Thyroid gland (tissue), 4 donors: Measurements from ENCODE around the gene TRABD2B.

Source experiments
- CTCF ChIP-seq, 6 experiments: fragments of 200-600 bp in 3 of 6; fragments of 450-650 bp in 3 of 6; sonication (generic) in 3 of 6; IDR thresholded peaks; one replicate each; pipeline ENCODE4 v1.5.1; 2016 to 2019; ENCODE audit warnings: antibody characterized with exemption in 6 of 6, mild to moderate bottlenecking in 2 of 6, inconsistent platforms in 1 of 6, moderate library complexity in 1 of 6
- POLR2A ChIP-seq, 2 donors: fragments of 450-650 bp; IDR thresholded peaks; one replicate each; pipeline ENCODE4 v1.6.1; 2017; ENCODE audit warnings: antibody characterized with exemption in 2 of 2, mild to moderate bottlenecking in 2 of 2, moderate library complexity in 1 of 2

GRCh38 chr1:47881505-47882442, 115.4 kb downstream of the TRABD2B start:
- no peak for TF ChIP-seq CTCF (IDR thresholded peaks at IDR 0.05)
- TF ChIP-seq POLR2A (IDR thresholded peaks at IDR 0.05) = no peak
